ENCODE results near the gene MS4A5.

DNA sequence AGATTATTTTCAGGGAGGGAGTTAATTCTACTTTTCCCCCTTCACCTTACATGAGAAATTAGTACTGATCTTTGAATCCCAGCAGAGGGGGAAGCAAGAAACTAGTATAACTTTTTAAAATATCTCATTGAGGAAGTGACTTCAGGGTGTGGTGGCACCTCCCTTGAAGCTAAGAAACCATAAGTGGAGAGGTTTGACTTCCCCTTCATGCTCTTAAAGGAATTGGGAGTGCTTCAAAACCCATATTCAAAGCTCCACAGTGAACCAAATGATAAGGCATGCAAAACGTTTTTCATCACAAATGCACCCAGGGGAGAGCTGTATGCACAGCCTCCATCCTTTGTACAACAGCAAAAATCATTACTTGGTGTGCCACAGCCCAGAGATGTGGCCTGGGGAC is 32.6 kb upstream of the MS4A5 start:
- TF ChIP-seq, protein P1, sequence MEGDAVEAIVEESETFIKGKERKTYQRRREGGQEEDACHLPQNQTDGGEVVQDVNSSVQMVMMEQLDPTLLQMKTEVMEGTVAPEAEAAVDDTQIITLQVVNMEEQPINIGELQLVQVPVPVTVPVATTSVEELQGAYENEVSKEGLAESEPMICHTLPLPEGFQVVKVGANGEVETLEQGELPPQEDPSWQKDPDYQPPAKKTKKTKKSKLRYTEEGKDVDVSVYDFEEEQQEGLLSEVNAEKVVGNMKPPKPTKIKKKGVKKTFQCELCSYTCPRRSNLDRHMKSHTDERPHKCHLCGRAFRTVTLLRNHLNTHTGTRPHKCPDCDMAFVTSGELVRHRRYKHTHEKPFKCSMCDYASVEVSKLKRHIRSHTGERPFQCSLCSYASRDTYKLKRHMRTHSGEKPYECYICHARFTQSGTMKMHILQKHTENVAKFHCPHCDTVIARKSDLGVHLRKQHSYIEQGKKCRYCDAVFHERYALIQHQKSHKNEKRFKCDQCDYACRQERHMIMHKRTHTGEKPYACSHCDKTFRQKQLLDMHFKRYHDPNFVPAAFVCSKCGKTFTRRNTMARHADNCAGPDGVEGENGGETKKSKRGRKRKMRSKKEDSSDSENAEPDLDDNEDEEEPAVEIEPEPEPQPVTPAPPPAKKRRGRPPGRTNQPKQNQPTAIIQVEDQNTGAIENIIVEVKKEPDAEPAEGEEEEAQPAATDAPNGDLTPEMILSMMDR (IDR thresholded peaks at IDR 0.05; ENCODE audit: poor library complexity), result no peak
- TF ChIP-seq EZH2 (IDR thresholded peaks at IDR 0.05; ENCODE audit: borderline replicate concordance) (no peak), EZH2phosphoT487 (IDR thresholded peaks at IDR 0.05; ENCODE audit: low read depth, severe bottlenecking, unreplicated experiment) (no peak)

Measured in hepatocyte (in vitro differentiated cells).